Measurements from ENCODE around the gene KCNK6.
A peak's percentile ranks its signal among the peaks of the same experiment; 100 is the strongest.
"Not testable (repeated sequence)": the region's sequence is repeated elsewhere in the genome, so short reads cannot be mapped to it uniquely, and the experiment has no call there.

KCNK6 gene

GRCh38 chr19:38360839-38361631 lies 41.4 kb downstream of the KCNK6 start:
- TF ChIP-seq Cebpa-rat (IDR thresholded peaks at IDR 0.05) = no peak
- no peak overlapping the region for H3K27ac ChIP-seq
- H3K4me3 ChIP-seq = peak overlapping the region; percentile 80
- no peaks in the 10 kb centered on the region for H3K36me3 ChIP-seq
- peak overlapping the region; percentile 96 for H3K4me2 ChIP-seq
- peaks cover 17% of the 10 kb centered on the region for H3K9me3 ChIP-seq
- H4K20me1 ChIP-seq = no peaks in the 10 kb centered on the region
- peaks cover 14% of the 10 kb centered on the region for H3K4me1 ChIP-seq
- H3K27me3 ChIP-seq = peaks cover 27% of the 10 kb centered on the region
- H3K9ac ChIP-seq = peak overlapping the region; percentile 49; the same call in 1 of the 2 replicates

GRCh38 chr19:38361633-38362075 lies 42.0 kb downstream of the KCNK6 start:
- TF ChIP-seq Cebpa-rat (IDR thresholded peaks at IDR 0.05) = no peak
- no peaks in the 10 kb centered on the region for H4K20me1 ChIP-seq
- H3K4me1 ChIP-seq = peaks cover 14% of the 10 kb centered on the region
- peaks cover 17% of the 10 kb centered on the region for H3K9me3 ChIP-seq
- H3K4me3 ChIP-seq = peak overlapping the region; percentile 80
- H3K9ac ChIP-seq = peak overlapping the region; percentile 49; the same call in 1 of the 2 replicates
- H3K27ac ChIP-seq = no peak overlapping the region
- peak overlapping the region; percentile 96 for H3K4me2 ChIP-seq
- peaks cover 27% of the 10 kb centered on the region for H3K27me3 ChIP-seq
- no peaks in the 10 kb centered on the region for H3K36me3 ChIP-seq

- peaks cover 27% of the 10 kb centered on the region for H3K27me3 ChIP-seq
- peak overlapping the region; percentile 80 for H3K4me3 ChIP-seq
- H3K36me3 ChIP-seq = no peaks in the 10 kb centered on the region
- no peak for TF ChIP-seq Cebpa-rat (IDR thresholded peaks at IDR 0.05)
- H3K4me2 ChIP-seq = peak overlapping the region; percentile 96
- peaks cover 17% of the 10 kb centered on the region for H3K9me3 ChIP-seq
- no peaks in the 10 kb centered on the region for H4K20me1 ChIP-seq
- H3K4me1 ChIP-seq = peaks cover 14% of the 10 kb centered on the region
- peak overlapping the region; percentile 55; the same call in 1 of the 2 replicates for H3K9ac ChIP-seq
- no peak overlapping the region for H3K27ac ChIP-seq
Measured at GRCh38 chr19:38362076-38362945, 42.7 kb downstream of the KCNK6 start.

- H3K27ac ChIP-seq, H3K36me3 ChIP-seq, H3K9ac ChIP-seq, H4K20me1 ChIP-seq: not testable (repeated sequence)
- Histone ChIP-seq H3K4me1 (peaks cover 14% of the 10 kb centered on the region), H3K9me3 (peaks cover 17% of the 10 kb centered on the region), H3K4me2 (peak overlapping the region; percentile 96), H3K4me3 (peak overlapping the region; percentile 80), H3K27me3 (peaks cover 27% of the 10 kb centered on the region)
Measured at GRCh38 chr19:38362946-38363688, 43.5 kb downstream of the KCNK6 start.

GRCh38 chr19:38367041-38367440 lies 47.4 kb downstream of the KCNK6 start:
- peaks cover 8% of the 10 kb centered on the region for H3K4me1 ChIP-seq
- no peaks in the 10 kb centered on the region for H3K27me3 ChIP-seq
- no peak overlapping the region for H3K4me3 ChIP-seq
- no peaks in the 10 kb centered on the region for H4K20me1 ChIP-seq
- no peaks in the 10 kb centered on the region for H3K36me3 ChIP-seq
- H3K27ac ChIP-seq = no peak overlapping the region
- no peak overlapping the region for H3K4me2 ChIP-seq
- TF ChIP-seq Cebpa-rat (IDR thresholded peaks at IDR 0.05) = no peak
- no peak overlapping the region for H3K9ac ChIP-seq
- H3K9me3 ChIP-seq = peaks cover 17% of the 10 kb centered on the region

- Histone ChIP-seq H3K4me2 (no peak overlapping the region), H4K20me1 (no peaks in the 10 kb centered on the region), H3K9me3 (peaks cover 11% of the 10 kb centered on the region), H3K9ac (no peak overlapping the region), H3K27me3 (no peaks in the 10 kb centered on the region), H3K4me3 (no peak overlapping the region), H3K4me1 (peaks cover 6% of the 10 kb centered on the region), H3K27ac (no peak overlapping the region), H3K36me3 (no peaks in the 10 kb centered on the region)
- no peak for TF ChIP-seq Cebpa-rat (IDR thresholded peaks at IDR 0.05)
Measured at GRCh38 chr19:38369584-38369983, 49.9 kb downstream of the KCNK6 start.

- no peak overlapping the region for H3K4me2 ChIP-seq
Measured at GRCh38 chr19:38370299-38370698, 50.7 kb downstream of the KCNK6 start.

GRCh38 chr19:38371081-38371480 lies 51.4 kb downstream of the KCNK6 start:
- Histone ChIP-seq H3K9me3 (no peaks in the 10 kb centered on the region), H3K36me3 (no peaks in the 10 kb centered on the region; the same call in 1 of the 2 replicates), H3K4me3 (no peak overlapping the region), H3K27me3 (no peaks in the 10 kb centered on the region), H3K9ac (no peak overlapping the region), H3K27ac (no peak overlapping the region), H3K4me1 (peaks cover 14% of the 10 kb centered on the region), H4K20me1 (peaks cover 9% of the 10 kb centered on the region; the same call in 1 of the 2 replicates), H3K4me2 (no peak overlapping the region)
- TF ChIP-seq Cebpa-rat (IDR thresholded peaks at IDR 0.05) = no peak

More at GRCh38 chr19:38370299-38370698, 50.7 kb downstream of the KCNK6 start:
- H3K4me3 ChIP-seq = no peak overlapping the region
- H3K27me3 ChIP-seq = no peaks in the 10 kb centered on the region
- peaks cover 4% of the 10 kb centered on the region for H3K9me3 ChIP-seq
- H3K36me3 ChIP-seq = no peaks in the 10 kb centered on the region
- peaks cover 2% of the 10 kb centered on the region; the same call in 1 of the 2 replicates for H4K20me1 ChIP-seq
- H3K4me1 ChIP-seq = peaks cover 6% of the 10 kb centered on the region
- no peak overlapping the region for H3K9ac ChIP-seq
- no peak for TF ChIP-seq Cebpa-rat (IDR thresholded peaks at IDR 0.05)
- no peak overlapping the region for H3K27ac ChIP-seq

GRCh38 chr19:38373907-38374331 lies 54.3 kb downstream of the KCNK6 start:
- Histone ChIP-seq H3K27ac (peak overlapping the region; percentile 94), H3K9me3 (no peaks in the 10 kb centered on the region), H3K36me3 (peaks cover 28% of the 10 kb centered on the region), H4K20me1 (peaks cover 37% of the 10 kb centered on the region), H3K4me3 (peak overlapping the region; percentile 85), H3K4me2 (peak overlapping the region; percentile 68), H3K27me3 (no peaks in the 10 kb centered on the region), H3K9ac (peak overlapping the region; percentile 94; the same call in 1 of the 2 replicates), H3K4me1 (peaks cover 22% of the 10 kb centered on the region)
- TF ChIP-seq Cebpa-rat (IDR thresholded peaks at IDR 0.05) = no peak
